HTERT RPE-1 (cell line): ENCODE data around the gene CDK6.

Experiments
- in situ Hi-C: fragments of 300-500 bp; cut with MboI; formaldehyde crosslinking; loops from 4 replicates; pipeline ENCODE4 v1.14.3; 2020; ENCODE audit warnings: low sequenced_read_pairs

Gene CDK6

DNA sequence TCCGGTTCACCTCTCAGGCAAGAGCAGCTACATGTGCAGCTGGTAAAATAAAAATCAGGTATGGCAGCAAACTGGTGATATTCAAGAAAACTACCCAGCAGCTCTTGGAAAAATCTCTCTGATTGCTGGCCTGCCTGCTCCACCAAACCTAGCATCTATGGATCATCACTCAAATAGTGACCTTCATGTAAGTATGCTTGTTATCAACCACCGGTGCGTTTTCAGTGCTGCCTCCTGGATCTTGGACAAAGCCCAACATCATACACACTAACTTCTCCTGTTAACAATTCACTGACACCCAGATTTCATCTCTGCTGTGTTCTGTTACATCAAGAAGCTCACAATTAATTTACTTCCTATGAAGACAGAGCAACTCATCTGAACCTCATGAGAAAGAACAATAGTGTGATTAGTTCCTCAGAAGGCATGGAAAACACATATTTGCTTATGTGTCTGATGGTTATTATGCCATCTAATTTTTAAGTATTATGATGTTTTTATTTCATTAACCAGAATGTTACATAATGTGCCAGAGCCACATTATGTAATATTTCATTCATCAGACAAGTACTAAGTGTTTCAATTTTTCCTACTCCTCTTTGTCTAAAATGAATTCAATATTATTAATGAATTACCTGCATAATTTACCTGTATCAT lies 8.8 kb downstream of the CDK6 start:
- in situ Hi-C loops, result no loop called here

DNA sequence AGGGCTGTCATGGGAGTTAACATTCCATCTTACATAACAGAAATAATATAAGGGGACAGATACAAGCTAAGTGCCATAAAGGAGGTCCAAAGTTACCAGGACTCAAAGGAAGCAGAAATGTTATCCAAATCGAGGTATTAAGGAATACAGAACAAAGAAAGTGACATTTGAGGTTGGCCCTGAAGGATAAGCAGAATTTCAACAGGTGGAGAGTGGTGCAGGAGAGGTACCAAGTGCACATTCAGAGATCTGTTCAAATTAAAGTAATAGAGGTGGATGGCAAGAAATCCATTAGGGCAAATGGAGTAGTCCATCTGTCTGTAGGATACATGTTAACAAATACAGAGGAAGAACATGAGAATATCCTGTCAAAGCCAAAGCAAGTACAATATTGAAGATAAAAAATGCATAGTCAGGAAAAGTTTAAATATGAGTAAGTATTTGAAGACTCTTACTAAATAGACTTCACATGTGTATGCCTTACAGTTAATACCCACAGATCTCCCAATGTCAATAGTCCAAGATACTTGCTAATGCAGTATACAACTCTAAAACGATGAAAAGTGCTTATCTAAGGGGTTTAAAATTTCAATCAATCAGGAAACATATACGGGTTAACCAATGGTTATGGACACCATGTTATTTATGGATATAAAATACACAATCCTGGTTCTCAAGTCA lies 10.0 kb downstream of the CDK6 start:
- in situ Hi-C loops, result no loop called here

DNA sequence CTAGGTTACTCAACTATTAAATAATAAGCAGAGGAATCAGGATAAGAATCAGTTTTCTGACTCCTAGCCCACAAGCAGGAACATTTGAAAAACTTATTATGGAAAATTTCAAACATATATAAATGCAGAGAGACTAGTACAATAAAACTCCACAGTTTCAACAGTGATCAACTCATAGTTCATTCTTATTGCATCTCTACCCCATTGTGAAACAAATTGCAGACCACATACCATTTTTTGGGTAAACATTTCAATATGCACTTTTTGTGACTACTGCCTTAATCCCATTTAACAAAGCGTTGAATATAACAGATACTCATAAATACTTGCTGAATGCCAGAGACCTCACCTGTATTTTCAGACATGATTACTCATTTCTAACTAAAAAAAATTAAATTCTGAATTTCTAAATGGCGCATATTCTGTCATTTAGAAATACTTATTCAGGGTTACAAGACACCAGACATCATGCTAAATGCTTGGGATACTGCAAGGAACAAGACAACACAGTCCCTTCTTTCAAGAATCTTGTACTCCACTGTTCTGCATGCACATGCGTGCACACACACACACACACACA lies 11.4 kb downstream of the CDK6 start:
- in situ Hi-C loops, result no loop called here

DNA sequence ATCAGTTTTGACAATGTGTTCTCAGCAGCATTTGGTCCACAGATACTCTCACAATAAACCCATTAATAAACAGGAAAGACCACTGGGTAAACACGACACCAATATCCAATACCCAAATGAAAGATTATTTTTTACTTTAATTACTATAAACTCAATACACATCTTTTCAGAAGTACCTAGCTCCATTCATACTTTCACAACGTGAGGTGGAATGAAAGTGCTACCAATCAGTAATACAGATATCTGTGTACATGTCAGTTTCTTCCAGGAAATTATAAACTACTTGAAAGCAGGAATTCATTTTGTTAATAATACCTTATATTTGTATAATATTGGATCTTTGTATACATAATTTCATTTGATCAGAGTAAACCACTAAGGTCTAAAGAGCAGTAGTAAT lies 11.9 kb downstream of the CDK6 start:
- in situ Hi-C loops, result no loop called here

DNA sequence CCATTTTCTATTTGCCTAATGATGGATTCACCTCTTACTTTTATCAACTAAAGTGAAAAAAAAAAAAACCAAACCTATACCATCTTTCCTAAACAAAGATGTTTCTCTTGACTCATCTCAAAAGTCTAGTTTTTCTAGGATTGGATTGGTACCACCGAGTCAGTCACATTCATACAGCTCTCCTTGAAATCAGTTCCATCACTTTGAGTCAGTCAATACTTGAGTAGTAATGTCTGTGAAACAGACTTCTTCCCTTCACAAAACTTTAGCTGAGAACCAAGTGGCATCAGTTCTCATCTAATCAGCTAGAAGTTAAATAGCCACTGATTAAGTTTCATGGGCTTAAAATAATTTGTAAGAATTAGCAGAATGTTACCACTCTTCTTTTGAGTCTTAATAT lies 13.3 kb downstream of the CDK6 start:
- in situ Hi-C loops, result no loop called here

DNA sequence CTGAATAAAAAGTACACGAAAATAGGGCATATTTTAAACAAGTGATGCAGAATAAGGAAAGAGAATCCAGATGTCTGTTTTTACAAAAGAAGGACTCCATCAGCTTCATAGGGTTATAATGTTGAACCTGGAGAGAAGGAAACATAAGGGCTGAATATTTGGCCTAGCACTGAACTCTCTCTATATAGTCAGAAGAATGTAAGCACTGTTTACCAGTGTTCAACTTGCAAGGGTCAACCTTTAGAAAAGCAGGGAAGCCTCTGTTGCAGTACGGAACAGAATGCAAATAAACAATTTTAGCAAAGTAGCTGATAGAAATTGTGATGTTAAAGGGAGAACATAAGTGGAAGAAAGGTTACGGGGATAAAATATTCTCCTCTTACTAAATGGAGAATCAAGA lies 16.2 kb downstream of the CDK6 start:
- in situ Hi-C loops, result no loop called here

DNA sequence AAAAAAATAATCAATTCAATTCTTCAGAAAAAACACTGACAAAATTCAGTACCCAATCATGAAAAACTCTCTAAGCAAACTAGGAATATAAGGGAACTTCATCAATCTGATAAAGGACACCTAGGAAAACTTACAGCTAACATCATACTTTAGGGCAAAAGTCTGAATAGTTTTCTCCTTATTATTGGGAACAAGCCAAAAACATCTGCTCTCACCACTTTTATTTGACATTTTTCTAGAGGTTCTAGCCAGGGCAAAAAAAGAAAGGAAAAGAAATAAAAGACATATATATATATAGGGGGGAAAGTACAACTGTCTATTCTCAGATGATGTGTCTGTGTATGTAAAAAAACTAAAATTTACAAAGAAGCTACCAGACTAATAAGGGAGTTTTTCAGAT lies 19.0 kb downstream of the CDK6 start:
- in situ Hi-C loops, result no loop called here

DNA sequence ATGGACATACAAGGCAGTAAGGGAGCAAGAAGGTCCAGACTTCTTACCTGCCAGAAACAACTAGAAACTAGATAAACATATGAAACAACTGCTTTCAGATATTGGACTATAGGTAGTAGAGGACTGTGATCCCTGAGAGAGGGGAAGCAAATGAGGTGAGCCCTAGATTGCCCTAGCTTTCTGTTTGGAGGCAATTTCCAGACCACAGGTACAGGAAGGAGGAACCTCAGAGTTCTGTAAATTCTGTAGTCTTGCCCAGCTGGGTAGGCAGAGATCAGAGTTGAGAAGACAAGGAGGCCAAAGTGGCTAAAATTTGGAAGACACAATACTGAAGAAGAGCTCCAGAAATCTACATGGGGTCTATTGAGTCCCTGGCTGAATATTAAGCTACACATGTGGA lies 21.0 kb downstream of the CDK6 start:
- in situ Hi-C loops, result no loop called here

DNA sequence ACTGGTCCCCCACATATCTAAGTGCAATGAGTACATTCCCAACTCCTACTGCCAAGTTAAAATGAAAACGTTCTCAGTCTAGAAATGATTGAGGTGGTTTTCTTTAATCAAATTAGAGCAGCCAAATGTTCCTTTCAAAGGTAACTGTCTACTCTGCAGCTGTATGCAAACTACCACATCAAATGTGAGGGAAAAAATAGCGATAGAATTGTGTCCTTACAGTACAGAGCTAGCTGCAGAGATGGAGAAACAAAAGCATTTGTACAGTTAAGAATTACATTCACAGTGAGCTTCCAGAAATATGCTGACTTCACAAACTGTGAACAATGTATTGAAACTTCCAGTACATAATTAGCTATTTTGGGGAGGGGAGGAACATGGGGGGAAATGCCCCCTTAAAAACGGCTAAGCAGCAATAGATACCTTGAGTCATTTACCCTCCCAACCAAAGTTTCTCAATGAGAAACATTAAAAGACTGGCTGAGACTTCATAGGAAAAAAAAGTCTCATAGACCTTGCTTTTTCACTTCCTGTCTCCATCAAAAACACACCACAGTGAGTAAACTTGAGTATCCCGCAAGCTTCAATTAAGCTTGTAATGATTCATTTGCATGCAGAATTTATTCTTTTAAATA lies 22.9 kb downstream of the CDK6 start:
- in situ Hi-C loops, result no loop called here

DNA sequence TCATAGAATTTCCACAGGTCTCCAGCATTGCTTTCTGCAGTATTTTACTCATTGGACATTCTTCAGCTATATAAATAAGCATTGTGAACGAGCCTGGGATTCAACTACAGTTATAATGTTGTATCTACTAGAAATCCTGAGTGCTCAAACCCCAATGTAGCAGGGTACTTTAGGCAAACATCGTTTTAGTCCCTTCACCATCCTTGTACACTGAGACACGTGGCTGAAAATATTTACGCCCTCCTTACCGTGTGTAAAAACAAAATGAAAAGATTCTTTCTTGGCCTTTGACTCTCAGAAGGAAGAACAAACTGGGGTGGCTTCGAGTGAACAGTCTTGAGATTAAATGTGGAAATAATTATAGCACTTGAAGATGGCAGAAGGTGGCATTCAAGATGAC lies 25.2 kb downstream of the CDK6 start:
- in situ Hi-C loops, result no loop called here

DNA sequence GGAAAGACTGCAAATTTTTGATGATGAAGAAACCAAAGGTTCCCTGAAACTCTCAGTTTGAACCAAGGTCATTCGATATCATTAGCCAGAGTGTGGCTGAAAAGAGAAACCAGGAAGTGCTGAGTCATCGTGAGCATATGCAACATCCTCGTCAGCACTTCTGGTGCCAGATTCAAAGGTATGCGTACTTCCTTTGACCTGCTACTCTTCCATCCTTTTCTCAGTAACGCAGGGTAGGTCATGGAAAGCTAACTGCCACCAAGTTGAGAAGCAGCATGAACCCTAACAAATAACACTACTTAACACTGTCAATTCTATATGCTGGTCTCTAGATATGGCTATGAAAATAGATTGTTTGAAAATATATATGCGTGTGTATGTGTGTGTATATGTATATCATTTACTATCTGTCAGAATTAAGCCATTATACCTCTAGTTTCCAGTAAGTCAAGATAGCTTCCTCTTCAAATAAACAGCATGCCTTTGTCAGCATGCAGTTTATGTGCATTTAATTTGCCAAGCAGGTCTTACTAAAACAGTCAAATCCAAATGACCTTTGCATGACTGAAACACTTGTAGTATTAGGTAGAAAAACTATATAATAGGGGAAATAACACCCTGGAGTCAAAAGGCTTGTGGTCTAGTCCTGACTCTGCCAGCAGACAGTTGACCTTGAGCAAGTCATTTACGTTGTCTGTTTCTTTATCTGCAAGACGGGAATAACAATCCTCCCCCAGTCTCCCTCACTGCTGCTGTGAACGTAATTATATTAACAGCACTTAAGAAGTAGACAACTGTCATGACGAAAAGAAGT lies 26.4 kb downstream of the CDK6 start:
- in situ Hi-C loops, result no loop called here

DNA sequence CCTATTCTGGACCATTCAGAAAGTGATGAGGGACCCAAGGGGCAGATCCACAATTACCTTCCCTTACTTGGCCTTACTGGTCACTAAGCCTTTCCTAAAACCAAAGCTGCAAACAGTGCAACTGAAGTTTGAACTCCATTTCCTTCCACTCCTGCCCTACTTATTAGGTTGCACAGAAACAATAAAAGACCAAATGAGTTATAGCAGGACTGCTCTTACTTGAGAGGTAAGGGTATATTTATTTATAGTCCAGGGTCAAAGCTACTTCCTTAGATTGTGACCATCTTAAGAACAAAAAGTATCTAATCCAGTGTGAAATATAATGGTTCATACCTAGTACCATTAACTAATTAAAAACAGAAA lies 27.0 kb downstream of the CDK6 start:
- in situ Hi-C loops, result no loop called here

DNA sequence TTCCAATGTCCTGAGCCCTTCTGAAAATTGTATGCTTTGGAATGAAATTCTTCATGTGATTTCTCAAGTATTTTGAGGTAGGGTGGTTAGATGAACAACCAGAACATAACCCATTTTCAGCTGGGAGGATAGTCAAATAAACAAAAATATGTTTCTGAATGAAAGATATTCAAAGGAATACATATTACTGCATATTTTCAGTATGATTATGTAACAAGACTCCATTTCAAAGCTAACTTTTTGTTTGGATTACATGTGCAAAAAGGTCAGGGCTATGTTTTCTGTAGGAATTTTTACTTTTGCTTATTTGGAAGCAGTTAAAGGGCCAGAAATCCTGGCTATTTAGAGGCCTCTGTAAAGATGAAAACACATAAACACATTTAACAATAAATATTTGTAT lies 27.7 kb downstream of the CDK6 start:
- in situ Hi-C loops, result no loop called here

DNA sequence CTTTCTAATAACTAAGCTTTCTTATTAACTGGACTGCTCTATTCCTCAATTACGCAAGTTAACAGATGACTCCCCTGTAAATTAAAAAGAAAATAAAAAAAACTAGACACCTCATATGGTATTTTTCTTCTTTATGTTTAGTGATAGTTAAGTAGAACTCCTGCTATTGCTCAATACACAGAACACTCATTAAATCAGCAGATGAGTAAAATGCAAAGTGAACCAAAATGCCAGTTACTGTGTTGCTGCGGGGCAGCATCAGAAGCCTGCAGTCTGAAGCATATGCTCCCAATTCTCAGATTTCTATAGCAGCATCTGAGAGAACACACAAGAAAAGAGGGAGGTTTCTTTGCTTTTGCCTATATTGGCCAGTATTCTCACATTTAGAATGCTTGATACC lies 28.4 kb downstream of the CDK6 start:
- in situ Hi-C loops, result no loop called here

DNA sequence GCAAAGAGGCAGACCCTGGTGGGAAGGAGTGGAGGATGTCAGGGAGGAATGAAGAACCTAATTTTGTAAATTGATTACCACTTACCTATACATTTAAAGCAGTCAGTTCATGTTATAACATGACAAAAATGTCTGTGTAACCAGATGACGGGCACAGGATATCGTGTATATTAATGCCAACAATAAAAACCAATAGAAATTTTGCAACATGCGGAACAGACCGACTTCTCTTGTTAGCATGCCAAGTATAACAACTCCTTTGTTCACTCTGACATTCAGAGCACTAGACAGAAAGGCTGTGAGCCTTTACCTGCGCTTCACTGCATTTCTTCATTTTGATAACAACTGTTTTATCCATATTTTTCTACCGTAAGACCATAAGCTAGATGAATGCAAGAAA lies 29.9 kb downstream of the CDK6 start:
- in situ Hi-C loops, result no loop called here

DNA sequence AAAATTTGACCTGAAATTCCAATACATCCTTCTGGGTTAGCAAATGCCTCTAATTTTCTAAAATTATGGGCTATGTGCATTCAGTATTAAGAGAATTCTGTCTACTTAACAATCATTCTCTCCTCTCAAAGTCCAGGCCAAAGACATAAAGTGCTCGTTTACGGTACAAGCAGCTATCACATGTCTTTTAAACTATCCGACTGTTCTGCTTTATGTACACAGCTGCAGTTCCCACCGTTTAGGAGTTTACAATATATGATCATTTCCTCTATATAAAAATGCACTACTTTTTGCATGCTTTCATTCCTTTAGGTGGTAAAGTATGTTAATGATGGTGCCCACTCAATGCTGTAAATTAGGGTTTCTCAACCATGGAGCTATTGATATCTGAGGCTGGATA lies 34.0 kb downstream of the CDK6 start:
- in situ Hi-C loops, result no loop called here

DNA sequence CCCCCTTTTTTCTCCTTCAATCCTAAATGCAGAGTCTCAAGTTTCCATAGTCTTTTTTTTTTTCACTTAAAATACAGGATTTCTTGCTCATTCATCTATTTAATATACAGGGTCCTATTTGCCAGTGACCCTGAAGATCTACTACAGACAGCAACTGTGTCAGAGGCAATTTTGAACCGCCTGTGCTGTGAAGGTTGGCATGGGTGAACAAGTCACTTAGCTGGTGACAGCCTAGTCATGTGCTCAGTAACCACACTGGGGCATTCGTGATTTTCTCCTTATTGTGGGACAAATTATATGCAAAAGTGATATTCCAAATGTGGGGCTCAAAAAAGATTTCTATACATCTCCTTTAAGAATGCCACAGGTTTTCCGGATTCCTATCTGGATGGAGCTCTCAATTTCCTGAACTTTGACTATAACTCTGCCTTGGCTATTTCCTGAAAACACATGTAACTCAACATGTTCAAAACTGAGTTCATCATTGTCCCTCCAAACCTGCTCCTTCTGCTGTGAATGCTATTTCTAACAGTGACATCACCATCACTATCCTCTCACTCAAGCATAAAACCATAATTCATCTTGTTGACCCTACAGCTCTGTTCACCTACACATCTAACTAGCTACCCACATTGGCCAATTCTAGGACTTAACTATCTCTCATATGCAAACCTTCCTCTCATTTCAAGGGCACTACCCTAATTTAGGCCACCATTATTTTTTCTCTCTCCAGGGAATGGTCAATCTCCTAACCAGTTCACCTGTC lies 36.7 kb downstream of the CDK6 start:
- in situ Hi-C loops, result no loop called here

DNA sequence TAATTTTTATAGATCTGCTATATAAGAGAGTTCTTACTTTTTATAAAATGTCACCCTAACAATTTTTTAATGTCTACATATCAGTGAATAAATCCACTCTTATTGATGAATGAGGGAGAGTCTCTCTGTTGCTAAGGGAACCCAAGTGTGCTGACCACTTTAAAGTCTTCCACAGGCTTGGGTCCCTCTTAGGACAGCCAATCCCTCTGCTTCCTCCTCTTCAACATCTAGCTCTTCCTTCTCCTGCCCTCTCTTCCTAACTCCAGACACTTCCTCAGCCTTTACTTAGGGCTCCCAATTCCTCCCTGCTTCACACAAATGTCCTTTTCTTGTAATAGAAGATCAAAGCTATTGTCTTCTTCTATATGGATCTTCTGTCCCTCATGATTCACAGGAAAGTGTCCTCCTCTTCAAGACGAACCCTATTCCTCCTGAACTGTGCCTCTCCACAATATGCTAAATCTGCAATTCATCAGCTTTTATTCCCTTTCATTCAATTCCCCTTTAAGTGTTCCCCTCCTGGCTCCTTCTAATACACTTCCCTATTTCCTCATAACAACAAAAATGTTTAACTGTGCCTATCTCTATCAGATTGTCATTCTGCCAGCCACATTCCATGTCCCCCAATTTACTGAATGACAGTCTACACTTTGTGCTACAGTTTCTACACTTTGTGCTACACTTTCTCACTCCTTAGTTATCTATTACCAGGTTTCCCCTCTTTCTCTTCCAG lies 37.7 kb downstream of the CDK6 start:
- in situ Hi-C loops, result no loop called here

DNA sequence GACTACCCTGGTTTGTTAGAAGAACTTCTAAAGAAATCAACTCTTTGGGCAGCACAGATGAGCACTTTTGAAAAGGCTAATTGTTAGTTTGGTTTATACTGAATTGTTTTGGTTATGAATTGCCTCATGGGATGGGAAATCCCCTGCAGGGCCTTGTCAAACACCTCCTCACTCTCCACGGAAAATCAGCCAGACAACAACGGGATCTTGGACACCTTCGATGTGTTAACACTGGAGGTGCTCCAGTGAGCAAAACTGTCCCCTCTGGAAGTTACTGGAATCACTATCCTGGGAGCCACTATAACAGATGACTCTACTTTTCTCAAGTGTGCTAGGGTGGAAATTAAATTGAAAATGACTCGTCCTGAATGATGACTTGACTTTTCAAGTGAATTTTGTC lies 38.7 kb downstream of the CDK6 start:
- in situ Hi-C loops, result no loop called here

DNA sequence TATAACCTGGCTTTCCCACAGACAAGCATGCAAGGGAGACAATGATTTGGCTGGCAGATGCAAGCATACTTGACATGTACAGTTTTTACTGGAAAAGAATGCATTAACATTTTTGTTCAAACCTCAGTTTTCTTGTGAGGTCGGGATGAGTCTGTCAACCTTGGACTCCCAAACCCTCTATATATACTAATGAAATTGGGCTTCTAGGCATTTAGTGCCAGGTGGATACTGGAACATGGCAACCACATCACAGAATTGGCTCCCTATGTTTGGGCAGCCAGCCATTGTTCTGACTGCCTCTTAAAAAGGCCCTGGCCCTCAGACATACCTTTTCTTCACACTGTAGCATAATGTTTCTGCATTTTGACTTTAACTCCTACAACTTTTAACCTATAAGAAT lies 39.1 kb downstream of the CDK6 start:
- in situ Hi-C loops, result no loop called here
